ENCODE data around the gene ACOXL.

ACOXL gene

GRCh38 chr2:110807522-110807921 lies 75.1 kb downstream of the ACOXL start:
- Histone ChIP-seq H3K4me3 (ENCODE audit: low read depth, low read length) (no peak overlapping the region), H3K27ac (ENCODE audit: extremely low read depth, low read depth, low read length) (no peak overlapping the region), H3K9me3 (ENCODE audit: control insufficient read depth, insufficient read depth, low read depth, low read length) (no peaks in the 10 kb centered on the region), H3K4me1 (ENCODE audit: control insufficient read depth, insufficient read depth, low read length) (peaks cover 2% of the 10 kb centered on the region; the same call in 1 of the 2 replicates), H3K36me3 (ENCODE audit: control insufficient read depth in 2 of 2, insufficient read depth in 1 of 2, low read length in 2 of 2) (no peaks in the 10 kb centered on the region)
- peak; percentile 53 for TF ChIP-seq ZIC2 (tag by site-specific recombination; IDR thresholded peaks at IDR 0.05)
- no peak for TF ChIP-seq ZNF518A (tag by site-specific recombination; conservative IDR thresholded peaks at IDR 0.05; ENCODE audit: low read depth)
- no peak for TF ChIP-seq ZBTB26 (tag by site-specific recombination; optimal IDR thresholded peaks at IDR 0.05)
- no peak for TF ChIP-seq ZNF530 (tag by site-specific recombination; IDR thresholded peaks at IDR 0.05; ENCODE audit: low read depth)
- TF ChIP-seq SP2 (tag by site-specific recombination; IDR thresholded peaks at IDR 0.05) = no peak
- no peak for TF ChIP-seq ZNF555 (tag by site-specific recombination; conservative IDR thresholded peaks at IDR 0.05)
- no peak for TF ChIP-seq ZNF138 (tag by site-specific recombination; IDR thresholded peaks at IDR 0.05; ENCODE audit: borderline replicate concordance)
- peak; percentile 43; the same call in 1 of the 2 replicates for TF ChIP-seq ZNF366 (tag by site-specific recombination; conservative IDR thresholded peaks at IDR 0.05)
- no peak for TF ChIP-seq ZNF596 (tag by site-specific recombination; IDR thresholded peaks at IDR 0.05)
- TF ChIP-seq ZNF521 (tag by site-specific recombination; IDR thresholded peaks at IDR 0.05) = no peak
- TF ChIP-seq, protein P1, sequence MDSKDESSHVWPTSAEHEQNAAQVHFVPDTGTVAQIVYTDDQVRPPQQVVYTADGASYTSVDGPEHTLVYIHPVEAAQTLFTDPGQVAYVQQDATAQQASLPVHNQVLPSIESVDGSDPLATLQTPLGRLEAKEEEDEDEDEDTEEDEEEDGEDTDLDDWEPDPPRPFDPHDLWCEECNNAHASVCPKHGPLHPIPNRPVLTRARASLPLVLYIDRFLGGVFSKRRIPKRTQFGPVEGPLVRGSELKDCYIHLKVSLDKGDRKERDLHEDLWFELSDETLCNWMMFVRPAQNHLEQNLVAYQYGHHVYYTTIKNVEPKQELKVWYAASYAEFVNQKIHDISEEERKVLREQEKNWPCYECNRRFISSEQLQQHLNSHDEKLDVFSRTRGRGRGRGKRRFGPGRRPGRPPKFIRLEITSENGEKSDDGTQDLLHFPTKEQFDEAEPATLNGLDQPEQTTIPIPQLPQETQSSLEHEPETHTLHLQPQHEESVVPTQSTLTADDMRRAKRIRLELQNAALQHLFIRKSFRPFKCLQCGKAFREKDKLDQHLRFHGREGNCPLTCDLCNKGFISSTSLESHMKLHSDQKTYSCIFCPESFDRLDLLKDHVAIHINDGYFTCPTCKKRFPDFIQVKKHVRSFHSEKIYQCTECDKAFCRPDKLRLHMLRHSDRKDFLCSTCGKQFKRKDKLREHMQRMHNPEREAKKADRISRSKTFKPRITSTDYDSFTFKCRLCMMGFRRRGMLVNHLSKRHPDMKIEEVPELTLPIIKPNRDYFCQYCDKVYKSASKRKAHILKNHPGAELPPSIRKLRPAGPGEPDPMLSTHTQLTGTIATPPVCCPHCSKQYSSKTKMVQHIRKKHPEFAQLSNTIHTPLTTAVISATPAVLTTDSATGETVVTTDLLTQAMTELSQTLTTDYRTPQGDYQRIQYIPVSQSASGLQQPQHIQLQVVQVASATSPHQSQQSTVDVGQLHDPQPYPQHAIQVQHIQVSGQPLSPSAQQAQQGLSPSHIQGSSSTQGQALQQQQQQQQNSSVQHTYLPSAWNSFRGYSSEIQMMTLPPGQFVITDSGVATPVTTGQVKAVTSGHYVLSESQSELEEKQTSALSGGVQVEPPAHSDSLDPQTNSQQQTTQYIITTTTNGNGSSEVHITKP (tag by site-specific recombination; IDR thresholded peaks at IDR 0.05) = no peak
- TF ChIP-seq OSR2 (tag by site-specific recombination; IDR thresholded peaks at IDR 0.05) = no peak
- no peak for TF ChIP-seq KLF1 (tag by site-specific recombination; IDR thresholded peaks at IDR 0.05)
- TF ChIP-seq ZNF184 (tag by site-specific recombination; IDR thresholded peaks at IDR 0.05) = peak; percentile 49; the same call in 1 of the 2 replicates
- no peak for TF ChIP-seq HOXA7 (CRISPR knock-in tag; IDR thresholded peaks at IDR 0.05; ENCODE audit: borderline replicate concordance)
- TF ChIP-seq ZNF560 (tag by site-specific recombination; IDR thresholded peaks at IDR 0.05; ENCODE audit: borderline replicate concordance) = no peak
- TF ChIP-seq RBAK (tag by site-specific recombination; IDR thresholded peaks at IDR 0.05) = no peak
- peak; percentile 31; the same call in 1 of the 2 replicates for TF ChIP-seq ZNF629 (tag by site-specific recombination; IDR thresholded peaks at IDR 0.05)
- 0 out of 2 replicates have a peak, but pooled peaks have one; percentile 32 for TF ChIP-seq ZNF660 (tag by site-specific recombination; IDR thresholded peaks at IDR 0.05)
- CTCF ChIA-PET = no interaction called here
- POLR2A ChIA-PET = no interaction called here

All from HEK293 (cell line).